ENCODE results near the gene MCF2L.
A peak's percentile ranks its signal among the peaks of the same experiment; 100 is the strongest.

The MCF2L gene

DNA sequence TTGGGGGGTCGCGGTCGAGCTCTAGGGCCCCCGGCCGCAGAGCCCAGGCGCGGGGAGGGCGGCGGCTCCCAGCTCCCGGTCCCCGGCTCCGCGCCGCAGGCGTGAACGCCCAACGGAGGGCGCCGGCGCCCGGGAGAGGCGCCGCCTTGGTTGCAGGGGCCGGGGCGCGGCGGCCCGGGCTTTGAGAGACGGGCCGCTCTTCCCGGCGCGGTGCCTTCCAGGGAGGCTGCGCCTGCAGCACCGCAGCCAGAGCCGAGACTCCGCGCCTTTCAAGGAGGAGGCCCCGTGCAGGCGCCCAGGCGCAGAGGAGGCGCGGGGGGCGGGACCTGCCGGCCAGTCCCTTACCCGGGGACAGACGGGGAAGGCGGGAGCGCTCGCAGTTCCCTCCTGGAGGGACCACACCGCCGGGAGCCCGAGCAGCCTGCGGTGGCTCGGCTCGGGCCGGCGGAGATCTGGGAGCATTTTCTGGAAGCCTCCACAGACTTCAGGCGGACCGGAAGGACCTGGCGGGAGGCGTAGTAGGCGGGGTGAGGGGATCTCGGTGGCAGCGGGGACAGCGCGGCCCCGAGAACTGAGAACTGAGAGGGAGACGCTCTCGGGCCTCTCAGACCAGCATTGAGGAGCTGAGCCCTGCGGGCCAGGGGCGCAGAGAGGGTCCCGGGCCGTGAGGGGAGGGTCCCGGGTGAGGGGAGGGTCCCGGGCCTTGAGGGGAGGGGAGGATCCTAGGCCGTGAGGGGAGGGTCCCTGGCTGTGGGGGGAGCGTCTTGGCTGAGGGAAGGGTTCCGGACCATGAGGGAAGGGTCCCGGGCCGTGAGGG lies 25.5 kb upstream of the MCF2L start:
- intact Hi-C loops (cut with DNase I), result loop anchor here (2.0 kb wide), 1 partner anchor 85 kb away; no protein-coding TSS in a partner anchor
- DNase-seq, result peak in 32 of 42 donors; percentile 20 to 72 (median 48)

DNA sequence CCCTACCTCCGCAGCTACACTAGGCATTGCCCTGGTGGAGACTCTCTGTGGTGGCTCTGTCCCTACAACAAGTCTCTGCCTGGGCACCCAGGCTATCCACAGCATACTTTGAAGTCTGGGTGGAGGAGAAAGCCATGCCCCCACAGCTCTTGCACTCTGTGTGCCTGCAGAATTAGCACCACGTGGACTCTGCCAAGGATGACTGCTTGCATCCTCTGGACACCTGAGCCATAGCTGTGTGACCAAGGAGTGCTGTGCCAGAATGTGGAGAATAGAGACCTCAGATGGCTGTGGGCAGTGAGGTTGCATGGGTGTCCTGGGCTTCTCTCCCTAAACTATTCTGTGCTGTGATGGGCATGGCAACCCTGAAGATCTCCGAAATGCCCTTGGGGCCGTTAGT lies 21.2 kb upstream of the MCF2L start:
- no peak for DNase-seq
- intact Hi-C loops (cut with DNase I), result no loop called here

DNA sequence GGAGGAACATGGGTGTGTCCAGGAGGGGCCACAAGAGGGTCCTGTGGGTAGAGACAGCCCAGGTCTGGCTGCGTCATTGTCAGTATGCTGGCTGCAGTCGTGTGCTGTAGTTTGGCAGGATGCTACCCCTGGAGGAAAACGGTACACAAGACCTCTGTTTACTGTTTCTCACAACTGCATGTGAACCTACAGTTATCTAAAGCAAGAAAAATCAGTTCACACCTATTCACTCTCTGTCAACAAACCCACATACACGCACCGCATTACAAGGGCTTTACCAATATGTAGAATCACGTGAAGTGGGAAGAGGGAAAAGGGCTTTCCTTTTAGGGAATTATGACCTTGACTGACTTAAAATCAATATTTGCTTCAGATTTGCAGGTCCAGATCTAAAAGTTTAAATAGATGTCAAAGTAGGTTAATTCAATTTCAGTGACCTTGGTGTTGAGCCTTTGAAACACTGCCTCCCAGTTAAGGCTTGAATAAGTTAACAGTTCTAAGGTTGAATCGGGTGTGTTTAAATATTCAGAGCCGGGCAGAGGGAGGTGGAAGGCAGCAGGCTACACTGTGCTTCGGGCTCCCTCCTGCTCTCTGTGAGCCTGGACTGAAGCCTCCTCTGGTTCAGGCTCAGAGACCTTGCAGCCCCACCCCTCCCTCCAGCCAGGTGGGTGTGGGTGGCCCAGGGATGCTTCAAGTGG lies 17.2 kb upstream of the MCF2L start:
- DNase-seq, result peak in 4 of 42 donors; percentile 4 to 10 (median 8)
- intact Hi-C loops (cut with DNase I), result no loop called here

DNA sequence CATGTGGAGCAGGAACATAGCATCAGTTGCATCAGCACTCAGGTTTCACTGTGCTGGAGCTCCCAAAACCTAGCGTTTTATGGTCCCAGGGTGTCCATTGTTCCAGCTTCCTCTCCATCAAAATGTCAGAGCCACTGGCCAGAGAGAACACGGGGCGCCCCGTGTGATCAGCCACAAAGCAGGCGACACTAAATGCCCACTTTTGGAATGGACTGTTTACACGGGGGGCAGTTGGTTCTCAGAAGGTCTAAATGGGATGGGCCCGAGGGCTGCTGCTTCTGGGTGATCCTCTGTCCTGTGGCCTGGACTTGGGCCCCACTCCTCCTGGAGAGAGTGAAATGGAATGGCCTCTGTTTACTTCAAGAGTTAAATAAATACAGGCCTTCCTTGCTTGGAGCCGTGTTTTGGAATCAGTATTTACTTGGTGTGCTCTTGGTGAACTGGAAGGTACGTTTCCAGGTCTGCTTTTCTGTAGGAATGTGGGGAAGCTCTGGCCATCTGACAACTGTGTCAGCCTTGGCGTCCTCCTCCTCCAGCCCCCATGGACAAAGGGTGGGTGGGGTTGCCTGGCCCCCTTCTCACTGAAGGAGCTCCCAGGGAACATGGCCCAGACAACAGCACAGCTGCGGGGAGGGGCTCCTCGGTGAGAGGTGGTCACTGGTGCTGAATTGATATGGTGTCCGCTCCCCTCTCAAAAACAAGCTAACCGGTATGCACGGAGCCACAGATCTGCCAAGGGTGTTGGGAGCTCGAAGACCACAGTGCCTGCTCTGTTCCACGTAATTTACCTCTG lies 16.1 kb upstream of the MCF2L start:
- peak in 4 of 42 donors; percentile 0 to 29 (median 8) for DNase-seq
- intact Hi-C loops (cut with DNase I), result no loop called here

DNA sequence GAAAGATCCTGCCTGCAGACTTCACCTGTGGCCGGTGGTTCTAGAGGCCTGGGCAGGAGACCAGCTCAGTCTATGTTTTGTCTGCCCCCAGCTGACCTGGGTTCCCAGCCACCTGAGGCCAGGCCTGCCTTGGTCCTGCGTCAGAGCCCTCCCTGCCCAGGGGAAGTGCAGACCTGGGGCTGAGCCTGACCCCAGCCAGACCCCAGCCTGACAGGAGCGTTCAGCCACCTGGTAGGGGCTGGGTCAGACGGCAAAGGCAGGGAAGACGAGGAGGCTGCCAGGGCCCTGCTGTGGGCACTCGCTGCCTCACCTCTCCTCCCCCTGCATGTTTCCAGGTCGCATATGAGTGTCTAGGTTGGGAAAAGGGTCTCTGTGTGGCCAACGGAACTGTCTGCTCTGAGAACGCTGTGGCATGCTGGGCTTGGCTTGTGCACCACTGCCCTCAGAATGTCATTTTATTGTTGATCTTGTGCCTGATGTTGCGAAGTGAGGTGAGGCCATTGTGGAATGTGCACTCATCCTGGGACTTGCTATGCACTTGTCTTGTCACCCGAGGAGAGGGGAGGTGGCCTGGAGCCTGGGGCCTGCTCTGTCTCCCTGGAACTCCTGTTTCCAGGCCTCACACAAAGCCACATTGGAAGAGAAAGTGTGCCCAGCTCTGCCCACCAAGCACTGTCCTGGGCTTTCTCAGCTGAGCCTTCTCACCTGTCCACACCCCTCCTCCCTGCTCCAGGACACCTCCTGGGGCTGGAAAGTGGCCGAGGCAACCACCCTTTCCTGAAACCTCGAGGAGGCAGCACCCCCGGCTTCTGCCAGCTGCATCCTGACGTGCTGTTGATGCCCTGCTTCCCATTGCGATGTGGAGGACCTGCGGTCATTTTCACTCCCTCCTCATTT lies 15.2 kb upstream of the MCF2L start:
- DNase-seq, result peak in 6 of 42 donors; percentile 10 to 34 (median 20)
- intact Hi-C loops (cut with DNase I), result no loop called here

DNA sequence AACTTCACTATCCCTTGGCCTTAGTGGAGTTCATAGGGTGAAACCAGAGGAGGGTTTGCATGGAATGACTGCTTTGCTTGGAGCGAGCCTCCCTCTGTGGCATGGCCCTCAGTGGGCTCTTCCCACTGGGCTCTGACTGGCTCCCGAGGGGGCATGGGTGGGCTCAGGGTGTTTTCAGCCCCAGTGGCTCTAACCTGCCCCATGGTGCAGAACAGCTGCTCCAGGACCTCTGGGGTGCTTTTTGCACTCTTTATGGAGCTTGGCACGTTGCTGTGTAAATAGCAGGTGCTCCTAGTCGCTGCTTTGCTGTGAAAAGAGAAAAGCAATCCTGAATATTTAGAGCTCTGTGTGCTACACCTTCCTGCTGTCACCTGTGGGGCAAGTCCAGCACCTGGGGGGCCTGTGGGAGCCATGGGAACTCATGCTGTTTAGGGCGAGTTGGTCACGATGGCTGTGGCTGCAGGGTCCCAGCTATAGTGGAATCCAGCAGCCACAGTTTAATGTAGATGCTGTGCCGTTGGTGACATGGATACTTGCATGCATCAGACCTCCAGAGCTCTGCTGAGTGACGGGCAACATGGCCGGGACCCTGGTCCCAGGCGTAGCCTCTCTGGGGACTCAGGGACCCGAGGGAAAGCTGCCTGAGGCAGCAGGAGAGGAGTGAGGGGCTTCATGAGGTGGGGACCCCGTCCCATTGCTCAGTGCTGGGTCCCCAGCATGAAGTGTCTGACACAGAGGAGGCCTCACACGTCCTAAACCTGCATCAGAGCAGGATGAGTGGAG lies 14.3 kb upstream of the MCF2L start:
- peak in 4 of 42 donors; percentile 9 to 25 (median 10) for DNase-seq
- intact Hi-C loops (cut with DNase I), result no loop called here

DNA sequence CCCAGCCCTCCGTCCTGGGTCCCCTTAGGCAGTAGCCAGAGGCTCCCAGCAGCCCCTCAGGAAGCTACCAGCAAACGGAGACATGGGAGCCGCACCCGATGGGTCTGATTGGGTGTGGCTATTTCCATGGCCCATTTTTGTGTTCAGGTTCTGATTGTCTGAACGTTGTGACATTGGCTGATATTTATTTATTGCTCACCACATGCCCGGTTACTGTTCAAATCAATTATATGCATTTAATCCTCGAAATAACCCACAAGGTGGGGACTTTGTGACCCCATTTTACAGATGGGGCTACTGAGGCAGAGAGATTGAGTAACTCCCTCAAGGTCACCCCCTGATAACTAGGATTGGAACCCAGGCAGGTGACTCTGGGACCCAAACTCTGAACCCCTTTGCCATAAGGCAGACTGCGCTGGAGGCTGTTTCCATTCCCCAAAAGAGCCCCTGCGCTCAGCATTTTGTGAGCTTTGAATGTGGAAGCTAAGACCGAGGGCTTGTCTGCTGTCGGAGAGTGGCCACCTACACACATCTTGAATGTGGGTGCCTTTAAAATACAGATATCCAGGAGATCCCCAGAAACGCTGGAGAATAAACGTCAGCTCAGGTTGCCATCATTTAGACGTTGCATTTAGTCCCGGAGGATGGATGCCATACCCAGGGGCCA lies 13.6 kb upstream of the MCF2L start:
- peak in 5 of 42 donors; percentile 1 to 30 (median 14) for DNase-seq
- intact Hi-C loops (cut with DNase I), result no loop called here

DNA sequence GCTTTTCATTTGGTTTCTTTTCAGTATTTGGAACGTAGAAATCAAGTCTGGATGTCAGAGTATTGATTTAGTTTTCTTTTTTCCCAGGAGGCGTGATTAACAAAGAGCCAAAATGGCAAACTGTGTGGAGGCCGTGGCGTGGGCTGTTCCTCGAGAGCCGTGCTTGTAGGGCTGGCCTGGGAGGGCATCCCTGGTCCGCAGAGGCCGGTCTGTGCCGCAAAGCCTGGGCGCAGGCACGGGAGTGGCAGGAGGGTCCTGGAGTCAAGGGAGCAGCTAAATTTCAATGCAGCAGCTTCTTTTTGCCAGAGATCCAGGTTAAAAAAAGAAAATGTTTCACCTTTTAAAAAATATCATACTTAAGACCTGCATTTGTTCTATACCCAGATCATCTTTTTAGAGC lies 13.1 kb upstream of the MCF2L start:
- peak in 6 of 42 donors; percentile 8 to 43 (median 20) for DNase-seq
- intact Hi-C loops (cut with DNase I), result no loop called here

DNA sequence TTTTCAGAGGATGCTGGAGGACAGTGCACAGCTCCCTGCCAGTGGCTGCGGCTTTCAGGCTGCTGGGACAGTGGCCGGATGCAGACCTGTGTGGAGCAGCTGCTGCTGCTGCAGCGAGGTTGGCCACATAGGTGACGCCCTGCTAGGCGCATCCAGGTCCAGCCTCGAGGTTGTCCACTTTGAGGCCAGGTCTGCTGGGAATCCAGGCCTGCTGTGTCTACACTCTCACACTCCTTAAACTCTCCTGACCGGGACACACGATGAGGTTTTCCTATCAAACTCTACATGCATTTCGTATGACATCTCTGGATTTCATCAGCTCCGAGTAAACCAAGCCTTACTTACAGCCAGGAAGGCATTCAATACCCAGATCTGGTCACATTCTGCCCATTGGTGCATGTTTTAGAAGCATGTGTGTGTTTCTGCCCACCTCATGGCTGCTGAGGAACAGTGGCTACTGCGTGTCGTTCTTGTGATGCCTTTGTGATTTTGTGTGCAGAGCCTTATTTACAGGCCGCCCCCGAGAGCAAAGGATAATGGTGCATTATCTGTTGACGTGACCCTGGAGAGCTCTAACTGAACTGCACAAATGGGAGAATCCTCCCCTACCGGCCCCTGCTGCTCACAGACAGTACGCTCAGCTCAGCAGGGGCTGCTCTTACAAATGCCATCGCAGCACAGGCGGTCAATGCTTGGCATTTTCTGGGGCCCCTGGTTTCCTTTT lies 12.3 kb upstream of the MCF2L start:
- DNase-seq, result peak in 6 of 42 donors; percentile 14 to 39 (median 29)
- intact Hi-C loops (cut with DNase I), result no loop called here

DNA sequence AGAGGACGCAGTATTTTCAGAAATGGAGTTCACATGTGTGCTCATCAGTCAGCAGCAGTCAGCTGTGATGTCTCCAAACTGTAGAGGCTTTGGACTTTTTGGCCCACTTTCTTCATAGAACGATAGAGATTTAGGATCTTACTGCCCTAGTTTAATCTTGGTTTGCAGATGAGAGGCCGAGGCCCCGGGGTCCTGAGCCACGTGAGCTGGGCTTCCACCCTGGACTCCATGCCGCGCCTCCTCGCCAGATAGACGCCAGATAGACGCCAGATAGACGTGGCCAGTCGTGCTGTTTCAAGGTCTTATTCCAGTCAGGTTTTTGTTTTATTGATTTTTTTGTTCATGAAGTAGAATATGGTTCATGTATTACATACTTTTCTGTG lies 11.7 kb upstream of the MCF2L start:
- intact Hi-C loops (cut with DNase I), result no loop called here
- DNase-seq, result peak in 6 of 42 donors; percentile 7 to 39 (median 23)

DNA sequence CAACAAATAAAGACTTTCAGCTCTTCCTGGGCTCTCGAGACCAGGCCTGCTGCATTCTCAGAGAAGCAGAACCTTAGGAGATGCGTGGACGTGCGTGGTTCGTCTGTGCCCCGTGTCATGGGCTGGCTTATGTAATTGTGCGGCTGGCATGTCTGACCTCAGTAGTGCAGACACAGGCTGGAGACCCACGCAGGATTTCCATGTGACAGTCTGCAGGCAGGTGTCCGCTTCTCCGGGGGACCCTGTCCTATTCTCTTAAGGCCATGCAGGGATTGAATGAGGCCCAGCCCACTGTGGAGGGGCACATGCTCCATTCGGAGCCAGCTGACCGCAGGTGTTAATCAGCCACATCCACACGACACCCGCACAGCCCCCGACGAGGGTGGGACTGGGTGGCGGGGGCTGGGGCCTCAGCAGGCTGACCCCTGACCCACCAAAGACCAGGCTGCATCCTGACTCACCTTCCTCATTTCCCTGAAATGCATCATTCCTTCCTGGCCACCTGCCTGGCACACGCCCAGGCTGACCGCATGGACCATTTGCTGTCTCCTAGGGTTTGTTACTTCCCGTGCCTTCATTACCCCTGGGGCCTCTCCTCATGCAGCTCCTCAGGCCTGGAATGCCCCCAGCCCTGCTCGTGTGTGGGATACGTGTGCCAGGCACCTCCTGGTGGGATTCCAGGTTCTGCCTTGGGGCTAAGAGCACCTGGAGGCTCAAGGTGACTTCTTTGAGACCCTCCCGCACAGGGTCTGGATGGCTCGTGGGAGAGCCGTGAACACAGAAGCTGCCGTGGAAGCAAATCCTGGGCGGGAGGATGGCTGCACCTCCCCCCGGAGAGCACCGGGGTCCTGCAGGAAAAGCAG lies 10.7 kb upstream of the MCF2L start:
- peak in 7 of 42 donors; percentile 7 to 35 (median 27) for DNase-seq
- intact Hi-C loops (cut with DNase I), result no loop called here

DNA sequence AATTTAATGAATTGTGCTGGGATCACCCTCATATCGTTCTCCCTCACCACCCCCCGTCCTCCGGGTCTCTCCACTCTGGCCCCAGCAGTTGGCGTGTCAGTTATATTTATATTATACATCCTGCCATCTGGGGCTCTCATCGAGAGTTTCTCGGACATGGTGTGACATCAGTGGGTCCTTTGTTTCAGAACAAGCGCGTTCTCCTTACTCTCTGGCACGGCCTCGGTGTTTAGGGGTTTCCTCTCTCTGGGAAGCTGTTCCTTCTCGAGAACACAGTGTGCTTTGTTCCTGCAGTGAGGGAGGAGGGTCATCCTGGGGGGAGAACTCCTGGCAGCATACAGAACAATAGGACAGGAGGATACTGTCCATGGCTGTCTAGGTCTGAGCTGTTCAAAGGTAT lies 9.8 kb upstream of the MCF2L start:
- intact Hi-C loops (cut with DNase I), result no loop called here
- peak in 35 of 42 donors; percentile 9 to 84 (median 63) for DNase-seq

DNA sequence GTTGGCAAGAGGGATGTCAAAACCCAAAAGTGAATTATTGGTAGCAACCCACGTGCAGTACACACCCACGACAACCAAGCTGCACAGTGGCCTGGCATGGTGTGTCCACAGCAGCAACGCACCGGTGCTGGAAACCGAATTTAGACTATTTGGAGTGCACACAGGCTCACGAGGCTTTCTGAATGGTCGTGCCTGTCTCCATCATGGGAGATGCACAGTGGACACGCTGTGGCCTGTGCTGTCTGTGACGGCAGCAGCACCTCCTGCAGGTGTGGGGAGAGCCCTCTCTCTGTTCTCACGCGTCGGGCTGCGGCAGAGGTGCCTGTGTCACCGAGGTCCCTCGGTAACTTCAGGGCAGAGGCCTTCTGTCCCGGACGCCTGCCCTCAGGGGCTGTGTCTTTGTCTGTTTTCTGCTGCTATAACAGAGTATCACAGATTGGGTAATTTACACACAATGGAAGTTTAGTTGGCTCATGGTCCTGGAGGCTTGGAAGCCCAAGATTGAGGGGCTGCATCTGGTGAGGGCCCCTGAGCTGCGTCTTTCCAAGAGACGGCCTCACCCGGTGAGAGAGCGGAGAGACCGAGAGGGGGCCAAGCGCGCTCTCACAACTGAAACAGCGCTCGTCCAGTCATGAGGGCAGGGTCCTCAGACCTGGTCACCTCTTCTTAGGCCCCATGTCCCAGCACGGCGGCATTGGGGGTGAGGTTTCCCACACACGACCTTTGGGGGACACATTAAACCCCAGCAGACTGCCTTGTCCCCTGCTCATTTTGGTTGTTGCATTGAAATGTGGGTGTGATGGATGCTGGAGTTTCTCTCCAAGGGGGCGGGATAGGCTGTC lies 9.1 kb upstream of the MCF2L start:
- intact Hi-C loops (cut with DNase I), result no loop called here
- peak in 7 of 42 donors; percentile 6 to 42 (median 24) for DNase-seq

DNA sequence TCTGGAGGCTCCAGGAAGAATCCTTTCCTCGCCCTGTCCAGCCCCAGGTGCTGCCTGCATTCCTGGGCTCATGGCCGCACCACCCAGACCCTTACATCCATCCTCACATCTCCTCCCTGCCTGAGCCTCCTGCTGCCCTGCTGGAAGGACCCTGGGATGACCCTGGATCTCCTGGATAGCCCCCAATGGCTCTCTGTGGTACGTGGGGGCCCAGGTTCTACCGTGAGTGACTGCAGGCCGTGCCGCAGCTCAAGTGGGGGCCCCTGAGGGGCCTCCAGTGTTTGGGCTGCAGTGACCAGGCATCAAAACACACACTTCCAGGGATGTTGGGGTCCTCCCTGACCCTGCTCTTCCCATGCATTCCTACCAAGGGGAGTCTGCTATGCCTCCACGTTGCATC lies 8.3 kb upstream of the MCF2L start:
- intact Hi-C loops (cut with DNase I), result no loop called here
- peak in 4 of 42 donors; percentile 1 to 11 (median 6) for DNase-seq

Measured in head of caudate nucleus (tissue), 42 donors.